HG02798 (cell line): ENCODE data around the gene PIEZO2.
A peak's percentile ranks its signal among the peaks of the same experiment; 100 is the strongest.

Experiments
- ATAC-seq: cut with Tn5 transposase; IDR thresholded peaks from one replicate; pipeline ENCODE4 v1.9.1; 2021; ENCODE audit warnings: mild to moderate bottlenecking; ENCODE audit not compliant: unreplicated experiment, poor library complexity

Gene PIEZO2

DNA sequence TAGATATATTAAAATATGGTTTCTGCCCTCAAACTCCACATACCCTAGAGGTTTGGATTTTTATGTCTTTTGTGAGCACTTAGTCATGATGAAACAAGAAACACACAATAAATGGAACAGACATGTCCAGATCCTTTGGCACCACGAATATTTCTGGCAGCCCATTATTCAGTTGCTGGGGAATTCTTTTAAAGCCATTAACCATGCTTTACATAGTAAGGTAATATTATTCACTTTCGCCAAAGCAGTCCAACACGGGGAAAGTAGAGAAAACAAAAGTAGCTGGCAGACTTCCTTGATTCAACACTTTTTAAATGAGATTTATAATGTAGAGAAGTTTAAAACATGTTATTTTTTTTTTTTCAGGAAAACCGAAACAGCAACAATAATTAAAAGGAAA is 235.4 kb downstream of the PIEZO2 start:
- ATAC-seq: no peak

GRCh38 chr18:10912790-10913545 is 236.4 kb downstream of the PIEZO2 start:
- ATAC-seq: no peak

- ATAC-seq: no peak
Observed at GRCh38 chr18:10909724-10910123, 239.6 kb downstream of the PIEZO2 start.

- no peak for ATAC-seq
Observed at GRCh38 chr18:10908760-10909159, 240.6 kb downstream of the PIEZO2 start.

DNA sequence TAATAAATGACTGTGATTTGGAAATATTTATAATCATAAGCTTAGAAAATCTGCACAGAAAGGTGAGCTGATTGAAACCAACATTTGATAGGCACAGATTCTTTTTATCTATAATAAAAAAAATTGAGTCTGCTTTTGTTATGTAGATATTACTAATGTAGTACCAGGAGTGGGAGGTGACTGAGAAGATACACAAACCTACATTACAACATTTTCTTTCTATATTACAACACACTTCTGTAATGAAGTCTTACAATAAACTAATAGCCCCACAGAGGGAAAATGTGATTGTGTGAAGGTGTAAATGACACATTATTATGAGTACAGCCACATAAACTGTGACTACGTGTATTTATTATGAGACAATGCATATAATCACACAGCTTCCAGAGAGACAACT is 241.6 kb downstream of the PIEZO2 start:
- ATAC-seq: no peak

GRCh38 chr18:10901329-10901728 is 248.0 kb downstream of the PIEZO2 start:
- no peak for ATAC-seq

- no peak for ATAC-seq
Observed at GRCh38 chr18:10900435-10900834, 248.9 kb downstream of the PIEZO2 start.

GRCh38 chr18:10899481-10899880 is 249.9 kb downstream of the PIEZO2 start:
- ATAC-seq: no peak

GRCh38 chr18:10898417-10898974 is 250.9 kb downstream of the PIEZO2 start:
- ATAC-seq: peak; percentile 41

- no peak for ATAC-seq
Observed at GRCh38 chr18:10896851-10897250, 252.5 kb downstream of the PIEZO2 start.

GRCh38 chr18:10895976-10896375 is 253.4 kb downstream of the PIEZO2 start:
- no peak for ATAC-seq

DNA sequence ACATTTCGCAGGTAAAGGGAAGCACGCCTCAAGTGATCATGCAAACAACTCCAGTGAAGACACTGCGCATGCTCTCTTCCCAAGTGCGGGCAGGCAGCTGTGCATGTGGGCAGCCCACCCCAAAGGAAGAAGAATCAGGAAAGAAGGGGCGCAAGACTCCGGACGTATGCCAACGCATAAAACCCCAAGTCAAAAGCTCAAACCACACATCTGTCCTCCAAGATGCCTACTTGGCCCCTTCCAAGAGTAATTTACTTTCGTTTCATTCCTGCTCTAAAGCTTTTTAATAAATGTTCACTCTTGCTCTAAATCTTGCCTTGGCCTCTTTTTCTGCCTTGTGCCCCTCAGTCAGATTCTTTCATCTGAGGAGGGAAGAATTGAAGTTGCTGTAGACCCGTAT is 254.9 kb downstream of the PIEZO2 start:
- ATAC-seq: no peak

- no peak for ATAC-seq
Observed at GRCh38 chr18:10893761-10894160, 255.6 kb downstream of the PIEZO2 start.

GRCh38 chr18:10893196-10893595 is 256.2 kb downstream of the PIEZO2 start:
- ATAC-seq: no peak

- ATAC-seq: no peak
Observed at GRCh38 chr18:10892786-10893185, 256.6 kb downstream of the PIEZO2 start.

- no peak for ATAC-seq
Observed at GRCh38 chr18:10890022-10890421, 259.3 kb downstream of the PIEZO2 start.

- peak; percentile 87 for ATAC-seq
Observed at GRCh38 chr18:10878703-10879102, 270.7 kb downstream of the PIEZO2 start.

DNA sequence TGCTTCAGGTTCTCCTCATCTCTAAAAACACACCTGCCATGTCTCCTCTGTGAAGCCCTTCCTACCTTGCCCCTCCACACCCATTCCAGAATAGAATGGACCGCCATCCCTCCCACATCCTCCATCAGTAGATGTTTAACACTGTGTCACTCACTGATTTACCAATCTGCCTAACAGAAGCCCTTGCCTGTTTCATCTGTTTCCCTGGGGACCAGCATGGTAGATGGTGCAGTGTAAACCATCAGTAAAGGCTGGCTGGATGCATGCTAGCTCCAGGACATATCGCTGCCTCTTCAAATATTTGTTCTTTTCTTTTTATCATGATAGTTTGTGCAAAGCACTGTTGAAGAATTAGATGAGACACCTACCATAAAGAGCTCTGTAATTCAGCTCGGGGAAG is 271.4 kb downstream of the PIEZO2 start:
- ATAC-seq: no peak

DNA sequence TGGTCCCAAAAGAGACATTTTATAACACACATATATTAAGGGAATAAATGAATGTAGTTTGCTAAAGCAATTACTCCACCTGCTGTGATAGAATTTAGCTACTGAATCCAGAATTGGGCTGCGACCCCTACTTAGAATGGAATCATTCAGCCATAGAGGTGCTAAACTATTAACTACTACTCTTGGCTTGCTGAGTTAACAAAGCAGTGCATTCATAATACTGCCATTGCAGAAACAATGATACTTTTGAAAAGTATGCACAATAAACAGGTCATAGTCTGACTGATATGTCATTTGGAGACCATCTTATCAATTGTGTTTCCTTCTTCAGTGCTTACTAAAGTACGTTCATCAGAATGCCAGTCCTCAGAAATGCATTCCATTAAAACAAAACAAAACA is 273.6 kb downstream of the PIEZO2 start:
- ATAC-seq: no peak

GRCh38 chr18:10872304-10872703 is 277.1 kb downstream of the PIEZO2 start:
- no peak for ATAC-seq

DNA sequence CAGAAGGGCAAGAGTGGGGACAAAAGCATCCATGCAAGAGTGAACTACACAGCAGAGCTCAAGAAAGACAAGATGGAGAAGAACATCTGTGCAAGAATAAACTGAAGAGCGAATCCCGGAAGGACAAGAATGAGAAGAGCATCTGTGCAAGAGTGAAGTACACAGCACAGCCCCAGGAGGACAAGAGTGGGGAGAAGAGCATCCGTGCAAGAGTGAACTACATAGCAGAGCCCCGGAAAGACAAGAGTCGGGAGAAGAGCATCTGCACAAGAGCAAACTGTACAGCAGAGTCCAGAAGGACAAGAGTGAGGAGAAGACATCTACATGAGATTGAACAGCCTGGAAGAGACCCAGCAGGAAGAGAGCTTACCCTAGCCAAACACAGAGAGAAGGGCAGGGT is 284.6 kb downstream of the PIEZO2 start:
- ATAC-seq: no peak

DNA sequence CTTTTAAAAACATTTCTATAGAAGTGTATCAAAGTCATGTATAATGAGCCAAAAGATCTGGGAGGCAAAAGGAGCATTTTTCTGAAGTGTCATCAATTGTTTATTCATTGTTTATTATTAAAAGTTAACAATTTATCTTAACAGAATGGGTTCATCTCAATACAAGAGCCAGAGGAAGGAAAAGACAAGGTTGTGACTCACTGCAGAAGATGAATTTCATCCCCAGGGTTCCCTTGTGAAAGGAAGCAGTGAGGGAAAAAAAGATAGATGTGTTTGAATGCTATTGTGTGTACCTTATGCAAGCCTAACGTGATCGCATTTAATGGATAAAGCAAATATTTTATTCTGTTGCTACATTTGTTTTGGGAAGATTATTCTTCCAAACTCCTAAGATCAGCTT is 286.3 kb downstream of the PIEZO2 start:
- ATAC-seq: no peak
